GM21825 (cell line): ENCODE results near the gene YIF1A.

ENCODE experiments used
- ATAC-seq: cut with Tn5 transposase; IDR thresholded peaks from one replicate; pipeline ENCODE4 v1.9.1; 2021; ENCODE audit warnings: mild to moderate bottlenecking, moderate library complexity; ENCODE audit not compliant: unreplicated experiment

The YIF1A gene, protein sequence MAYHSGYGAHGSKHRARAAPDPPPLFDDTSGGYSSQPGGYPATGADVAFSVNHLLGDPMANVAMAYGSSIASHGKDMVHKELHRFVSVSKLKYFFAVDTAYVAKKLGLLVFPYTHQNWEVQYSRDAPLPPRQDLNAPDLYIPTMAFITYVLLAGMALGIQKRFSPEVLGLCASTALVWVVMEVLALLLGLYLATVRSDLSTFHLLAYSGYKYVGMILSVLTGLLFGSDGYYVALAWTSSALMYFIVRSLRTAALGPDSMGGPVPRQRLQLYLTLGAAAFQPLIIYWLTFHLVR

DNA sequence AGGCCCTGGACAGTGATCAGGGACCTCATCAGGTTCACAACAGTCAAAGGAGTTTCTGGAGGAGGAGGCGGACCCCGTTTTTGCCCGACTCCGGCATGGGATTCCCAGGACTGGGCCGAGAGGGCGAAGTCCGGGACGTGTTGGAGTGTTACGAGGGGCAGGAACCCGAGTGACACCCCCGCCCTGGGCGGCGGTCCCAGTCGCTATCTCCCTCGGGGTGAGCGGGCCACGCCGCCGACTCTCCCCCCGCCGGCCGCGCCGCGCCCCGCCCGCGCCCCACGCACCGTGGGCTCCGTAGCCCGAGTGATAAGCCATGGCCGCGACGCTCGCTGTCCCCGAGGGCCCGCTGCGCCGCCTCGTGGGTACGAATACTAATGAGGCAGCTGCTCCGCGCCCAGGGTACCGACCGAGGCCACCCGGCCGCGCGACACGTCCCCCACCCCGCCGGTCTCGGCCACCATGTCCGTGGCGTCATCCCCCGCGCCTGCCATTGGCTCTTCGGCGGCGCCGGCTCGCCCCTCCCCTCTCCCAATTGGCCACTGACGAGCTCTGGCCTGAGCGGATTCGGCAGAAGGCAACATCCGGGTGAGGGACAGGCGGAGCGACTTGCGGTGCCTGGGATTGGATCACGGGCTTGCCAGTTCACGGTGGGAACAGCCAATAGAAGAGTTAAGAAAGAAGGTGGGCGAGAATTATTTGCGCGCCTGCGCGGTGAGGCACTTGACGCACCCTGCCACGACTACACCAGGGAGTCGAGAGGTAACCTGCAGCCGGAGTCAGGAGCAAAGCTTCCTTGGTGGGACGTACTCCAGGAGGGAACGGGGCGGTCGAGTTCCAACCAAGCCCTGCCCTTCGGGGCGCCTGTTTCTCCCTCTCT lies at the start of gene YIF1A:
Gene YIF1A, minus strand, starts transcription at position 473 of the 877 bp plus-strand sequence. Its CDS starts 158 bp downstream, at position 315.
- ATAC-seq: peak; percentile 84

DNA sequence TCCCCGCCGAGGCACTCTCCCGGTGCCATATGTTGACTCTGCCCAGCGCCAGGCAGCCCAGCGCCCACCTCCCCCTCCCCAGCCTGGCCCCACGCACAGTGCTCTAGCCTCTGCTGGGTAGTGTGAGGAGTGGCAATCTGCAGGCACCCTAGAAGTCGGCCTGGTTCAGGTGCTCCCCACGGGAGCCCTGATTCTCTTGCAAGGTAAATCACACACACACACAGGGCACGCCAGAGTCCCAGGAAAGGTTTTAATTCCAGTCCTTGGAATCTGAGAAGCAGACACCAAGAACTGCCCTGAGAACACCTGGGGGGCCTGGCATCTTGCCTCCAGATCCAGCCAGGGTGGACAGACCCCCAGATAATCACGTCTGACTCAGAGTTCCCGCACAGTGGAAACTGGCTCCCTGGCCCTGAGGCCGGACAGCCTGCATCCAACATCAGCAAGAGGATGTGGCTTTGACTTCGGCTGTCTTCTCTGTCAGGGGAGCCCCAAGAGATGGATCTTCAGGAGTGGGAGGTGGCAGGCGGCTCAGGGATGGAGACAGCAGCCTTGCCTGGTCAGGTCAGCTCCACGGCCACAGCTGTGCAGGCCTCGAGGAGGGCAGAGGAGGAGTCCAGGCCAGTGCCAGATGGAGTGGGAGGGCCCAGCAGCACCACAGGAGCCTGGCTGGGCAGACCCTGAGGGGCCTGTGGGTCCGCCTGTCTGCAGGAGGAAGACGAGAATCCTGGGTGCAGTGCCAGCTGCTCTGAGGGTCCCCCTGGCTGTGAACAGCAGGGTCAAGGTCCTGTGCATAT lies 48.4 kb upstream of the YIF1A start:
- no peak for ATAC-seq

DNA sequence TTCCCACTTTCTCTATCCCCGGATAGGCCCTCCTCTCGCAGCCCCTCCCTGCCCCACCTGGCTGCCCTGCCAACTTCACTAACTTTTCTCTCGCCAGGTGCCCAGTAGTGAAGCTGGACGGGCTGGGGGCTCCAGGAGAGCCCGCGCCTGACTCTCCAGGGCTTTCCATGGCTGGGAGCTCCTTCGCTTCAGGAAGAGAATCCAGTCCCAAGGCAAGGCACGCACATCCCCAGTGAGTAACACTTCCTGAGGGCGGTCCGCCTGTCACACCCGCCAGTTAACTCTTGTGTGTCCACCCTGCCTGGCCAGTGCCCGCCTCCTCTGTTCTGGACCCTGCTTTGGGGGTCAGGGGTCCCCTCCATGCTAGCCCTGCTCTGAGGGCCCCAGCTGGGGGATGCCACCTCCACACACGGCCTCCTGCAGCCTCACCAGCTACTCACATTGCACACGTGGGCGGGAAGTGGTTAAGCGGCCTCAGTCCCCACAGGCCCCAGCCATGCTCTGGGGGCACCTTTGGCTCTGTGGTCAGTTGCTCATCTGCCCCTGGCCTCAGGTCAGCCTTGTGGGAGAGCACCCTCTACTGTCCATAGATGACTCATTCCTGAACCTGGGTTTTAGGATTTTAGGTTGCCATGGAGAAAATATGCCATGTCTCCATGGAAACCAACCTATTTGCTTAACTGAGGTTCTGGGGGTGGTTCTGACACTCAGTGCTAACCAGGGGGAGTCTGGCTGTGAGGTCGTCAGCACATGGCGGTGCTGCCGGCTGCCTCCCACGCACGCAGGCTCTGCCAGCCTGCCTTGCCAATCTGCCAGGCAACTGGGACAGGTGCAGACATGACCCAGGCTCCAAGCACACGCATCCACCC lies 47.5 kb upstream of the YIF1A start, which contains the start of gene RIN1:
Gene RIN1, minus strand, starts transcription at position 201 of the 869 bp plus-strand sequence. Its CDS starts 32 bp downstream, at position 169.
- no peak for ATAC-seq

DNA sequence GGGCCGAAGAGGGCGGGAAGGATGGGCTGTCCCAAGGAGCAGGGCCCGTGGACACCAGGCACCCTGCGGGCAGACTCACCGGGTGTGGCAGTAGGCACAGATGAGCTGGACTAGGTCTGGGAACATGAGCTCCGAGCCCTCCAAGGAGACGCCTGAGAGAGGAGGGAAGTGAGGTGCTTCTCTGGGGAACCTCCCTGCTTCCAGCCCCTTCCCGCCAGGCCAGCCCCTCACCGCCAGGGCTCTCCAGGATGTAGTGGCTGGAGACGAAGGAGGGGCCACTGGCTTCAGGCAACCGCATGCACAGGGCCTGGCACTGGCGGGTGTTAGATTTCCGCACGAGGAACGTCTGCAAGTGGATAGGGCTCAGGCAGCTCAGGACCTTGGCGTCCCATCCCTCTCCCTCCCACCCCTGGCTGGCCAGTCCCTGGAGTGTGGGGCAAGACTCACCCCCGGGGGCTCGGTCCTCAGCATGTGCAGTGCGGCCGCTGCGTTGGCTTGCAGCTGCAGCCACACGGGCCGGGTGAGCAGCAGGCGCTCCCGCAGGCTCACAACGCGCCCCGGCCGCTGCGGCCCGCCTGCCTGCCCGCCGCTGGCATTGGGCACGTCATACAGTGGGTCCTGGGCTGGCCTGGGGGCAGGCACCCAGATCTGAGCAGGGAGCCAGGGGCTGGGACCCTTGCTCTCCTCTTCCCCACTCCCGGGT lies 46.7 kb upstream of the YIF1A start:
- no peak for ATAC-seq

DNA sequence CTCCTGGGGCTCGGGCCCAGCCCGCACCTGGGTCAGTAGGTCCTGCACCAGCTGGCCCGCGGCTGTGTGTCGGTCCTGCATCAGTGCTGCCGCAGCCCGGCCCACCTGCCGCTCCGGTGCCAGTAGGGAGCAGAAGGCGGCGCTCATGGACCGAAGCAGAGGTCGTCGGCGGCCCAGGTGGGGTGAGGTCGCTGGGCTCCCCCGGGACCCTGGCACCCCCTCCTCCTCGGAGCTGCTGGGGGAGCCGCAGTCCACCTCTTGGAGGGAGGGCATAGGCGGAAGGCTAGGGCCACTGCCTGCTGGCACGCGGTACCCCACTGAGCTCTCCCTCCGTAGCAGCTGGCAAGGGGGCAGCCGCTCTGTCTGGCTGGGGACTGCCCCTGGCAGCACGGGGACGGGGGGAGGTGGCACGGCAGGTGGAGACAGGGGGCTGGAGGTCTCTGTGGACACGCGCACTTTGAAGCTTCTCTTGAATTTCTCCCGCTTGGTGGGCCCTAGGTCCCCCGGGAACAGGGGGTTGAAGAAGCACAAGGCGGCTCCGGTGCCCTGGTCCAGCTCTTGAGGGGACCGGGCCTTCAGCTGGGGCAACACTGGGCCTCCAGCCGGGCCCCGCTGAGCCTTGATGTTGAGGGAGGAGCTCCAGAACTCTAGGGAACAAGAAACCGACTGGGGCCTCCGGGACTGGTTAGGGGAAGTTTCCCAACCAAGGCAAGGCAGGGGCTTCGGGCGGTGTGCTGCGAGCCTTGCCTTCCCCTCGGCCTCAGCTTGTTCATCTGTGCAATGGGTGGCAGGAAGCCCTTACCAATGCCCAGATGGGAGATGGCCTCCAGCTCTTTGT lies 45.9 kb upstream of the YIF1A start:
- no peak for ATAC-seq

DNA sequence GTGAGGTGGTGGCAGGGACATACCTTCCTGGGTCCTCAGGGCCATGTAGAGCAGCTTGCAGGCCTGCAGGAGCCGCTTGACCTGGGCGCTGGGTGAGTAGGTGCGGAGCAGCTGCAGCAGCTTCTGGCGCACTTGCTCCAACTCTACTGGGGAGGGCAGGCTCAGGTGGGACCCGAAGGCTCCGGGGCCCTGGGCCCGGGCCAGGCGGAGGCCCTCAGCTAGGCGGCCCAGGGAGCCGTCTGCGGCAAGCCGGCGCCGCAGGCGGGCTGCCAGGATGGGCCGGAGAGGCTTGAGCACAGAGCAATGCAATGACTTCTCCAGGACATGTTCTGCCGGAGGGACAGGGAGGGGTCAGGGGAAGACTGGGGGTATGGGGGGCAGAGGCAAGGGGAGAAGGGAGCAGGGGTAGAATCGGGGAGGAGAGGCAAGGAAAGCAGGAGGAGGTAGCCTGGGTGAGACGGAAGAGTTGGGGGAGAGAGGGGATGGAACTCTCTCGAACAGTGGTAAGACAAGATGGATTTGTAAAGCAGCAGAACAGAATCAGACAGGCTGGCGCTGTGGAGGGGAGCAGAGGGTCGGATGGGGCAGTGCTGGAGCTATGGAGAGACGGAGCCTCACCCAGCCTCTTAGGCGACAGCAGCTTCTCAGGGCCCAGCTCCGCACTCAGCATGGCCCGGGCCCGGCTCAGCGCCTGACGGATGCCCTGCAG lies 45.1 kb upstream of the YIF1A start:
- ATAC-seq: no peak

DNA sequence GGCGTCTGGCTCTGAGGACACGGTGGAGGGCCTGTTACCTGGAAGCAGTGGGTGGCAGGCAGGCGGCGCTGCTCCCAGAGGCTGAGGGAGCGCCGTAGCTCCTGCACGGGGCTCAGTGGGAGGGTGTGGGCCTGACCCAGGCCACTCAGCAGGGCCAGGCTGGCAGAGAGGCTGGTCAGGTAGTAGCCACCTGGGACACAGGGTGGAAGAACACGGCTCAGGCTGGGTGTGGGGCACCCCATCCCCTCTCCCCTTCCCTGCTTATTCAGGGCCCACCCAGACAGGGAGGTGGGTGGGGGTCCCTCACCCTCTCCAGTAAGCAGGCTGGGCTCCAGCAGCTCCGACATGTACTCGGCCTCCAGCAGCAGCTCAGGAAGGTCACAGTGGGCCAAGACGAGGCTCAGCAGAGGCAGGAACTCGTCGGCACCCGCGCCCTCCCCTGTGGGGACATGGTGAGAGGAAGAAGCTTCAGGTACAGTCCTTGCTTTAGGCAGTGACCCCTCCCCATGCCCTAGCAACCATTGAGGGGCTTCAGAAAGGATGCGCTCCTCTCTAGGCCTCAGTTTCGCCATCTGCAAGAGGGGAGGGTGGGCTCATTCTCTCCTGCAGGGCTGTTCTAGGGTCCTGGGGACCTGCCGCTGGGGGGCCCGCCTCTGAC lies 44.4 kb upstream of the YIF1A start:
- ATAC-seq: no peak

DNA sequence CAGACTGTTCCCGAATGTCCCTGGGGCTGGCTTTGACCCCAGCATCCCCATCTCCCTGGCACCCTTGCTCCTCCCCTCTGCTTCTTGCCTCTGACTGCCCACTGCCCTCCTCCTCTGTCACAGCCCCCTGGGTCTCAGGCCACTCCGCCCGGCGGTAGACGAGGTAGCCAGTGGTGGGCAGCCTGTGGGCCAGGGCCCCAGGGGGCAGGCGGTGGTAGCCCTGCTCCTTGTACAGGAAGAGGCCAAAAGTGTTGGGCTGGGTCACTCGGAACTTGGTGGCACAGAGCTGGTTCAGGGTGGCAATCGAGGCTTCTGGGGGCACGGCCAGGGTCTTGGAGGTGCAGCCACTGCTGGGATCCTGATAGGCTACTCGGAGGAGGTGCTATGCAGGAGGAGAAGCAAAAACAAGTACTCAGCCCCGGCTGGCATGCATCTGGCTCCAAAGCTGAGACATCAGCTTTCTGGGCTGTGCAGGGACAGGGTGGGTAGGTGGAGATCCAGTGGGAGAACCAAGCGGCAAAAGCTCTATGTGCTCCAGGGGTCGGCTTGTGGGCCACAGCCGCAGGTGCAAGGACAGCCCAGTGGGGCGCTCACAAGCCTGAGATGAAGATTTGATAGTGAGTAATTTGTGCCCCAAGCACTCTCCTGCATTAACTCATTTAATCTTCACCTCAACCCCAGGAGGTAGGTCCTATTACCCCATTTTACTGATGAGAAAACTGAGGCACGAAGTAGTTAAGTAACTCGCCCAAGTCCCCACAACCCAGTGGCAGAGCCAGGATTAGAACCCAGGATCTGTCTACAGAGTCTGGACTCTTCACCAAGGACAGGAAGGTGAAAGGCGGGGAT lies 43.7 kb upstream of the YIF1A start:
- no peak for ATAC-seq

DNA sequence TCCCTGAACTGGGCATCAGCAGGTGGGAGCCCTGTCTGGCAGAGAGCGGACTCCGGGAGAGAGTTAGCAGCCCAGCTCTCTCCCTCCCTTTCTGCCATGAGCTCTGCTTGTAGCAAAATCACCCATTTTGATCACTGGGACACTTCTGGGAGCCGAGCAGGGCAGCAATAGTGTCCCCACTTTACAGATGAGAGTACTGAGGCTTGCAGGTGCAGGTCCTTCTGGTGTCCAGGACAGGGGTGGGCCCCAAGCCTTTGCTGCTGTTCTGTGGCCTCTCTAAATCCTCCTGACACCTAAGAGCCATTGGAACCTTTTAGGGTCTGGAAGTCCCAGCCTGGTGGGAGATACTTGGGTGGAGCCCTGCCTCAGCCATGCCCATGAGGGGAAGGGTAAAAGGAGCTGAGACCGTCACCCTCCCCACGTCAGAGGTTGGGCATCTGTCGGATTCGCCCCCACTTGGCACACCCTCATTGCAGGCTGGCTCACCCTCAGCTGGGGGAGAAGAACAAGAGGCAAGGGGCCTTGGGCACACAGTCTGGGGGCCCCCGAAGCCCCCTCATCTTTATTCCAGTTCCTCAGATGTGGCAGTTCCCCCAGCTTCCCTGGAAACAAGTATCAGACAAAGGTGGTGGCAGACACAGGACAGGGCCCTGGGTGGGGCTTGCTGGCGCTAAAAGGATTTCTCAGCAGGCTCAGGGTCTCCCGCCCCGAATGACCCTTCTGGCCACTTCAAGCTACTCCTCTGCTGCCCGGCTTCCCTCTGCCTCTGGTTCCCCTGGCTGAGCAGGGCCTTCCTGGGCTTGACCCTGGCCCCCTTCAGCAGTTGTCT lies 42.8 kb upstream of the YIF1A start:
- ATAC-seq: no peak

DNA sequence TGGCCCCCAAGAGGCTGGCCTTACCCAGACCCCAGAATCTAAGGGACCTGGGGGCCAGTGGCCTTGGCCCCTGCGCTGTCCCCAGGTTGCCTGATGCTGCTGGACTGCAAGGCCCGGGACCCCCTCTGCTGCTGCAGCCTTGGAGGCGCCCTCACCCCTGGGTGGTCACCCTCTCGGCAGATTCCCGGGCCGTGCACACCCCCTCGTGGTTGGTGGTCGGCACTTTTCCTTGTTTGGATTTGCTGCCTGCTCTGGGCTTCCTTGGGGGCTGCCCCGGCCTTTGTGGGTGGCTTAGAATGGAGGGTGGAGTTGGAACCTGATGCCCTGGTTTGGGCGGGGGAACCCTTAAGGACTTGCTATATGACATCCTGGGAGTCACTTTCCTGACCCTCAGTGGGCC lies 42.0 kb upstream of the YIF1A start:
- no peak for ATAC-seq

DNA sequence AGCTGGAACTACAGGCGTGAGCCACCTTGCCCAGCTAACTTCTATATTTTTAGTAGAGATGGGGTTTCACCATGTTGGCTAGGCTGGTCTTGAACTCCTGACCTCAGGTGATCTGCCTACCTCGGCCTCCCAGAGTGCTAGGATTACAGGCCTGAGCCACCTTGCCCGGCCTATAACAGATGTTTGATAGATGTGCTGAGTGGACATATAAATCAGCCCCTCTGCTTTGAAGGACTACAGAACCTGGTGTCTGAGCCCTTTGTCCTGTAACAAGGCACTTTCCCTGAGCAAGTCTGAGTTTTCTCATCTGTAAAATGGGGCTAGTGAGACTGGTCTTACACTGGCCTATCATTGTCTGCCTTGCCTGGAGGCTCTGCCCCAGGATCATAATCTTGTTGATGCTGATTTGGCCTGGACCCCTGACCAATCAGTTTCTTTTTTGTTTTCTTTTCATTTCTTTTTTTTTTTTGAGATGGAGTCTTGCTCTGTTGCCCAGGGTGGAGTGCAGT lies 40.3 kb upstream of the YIF1A start:
- no peak for ATAC-seq

DNA sequence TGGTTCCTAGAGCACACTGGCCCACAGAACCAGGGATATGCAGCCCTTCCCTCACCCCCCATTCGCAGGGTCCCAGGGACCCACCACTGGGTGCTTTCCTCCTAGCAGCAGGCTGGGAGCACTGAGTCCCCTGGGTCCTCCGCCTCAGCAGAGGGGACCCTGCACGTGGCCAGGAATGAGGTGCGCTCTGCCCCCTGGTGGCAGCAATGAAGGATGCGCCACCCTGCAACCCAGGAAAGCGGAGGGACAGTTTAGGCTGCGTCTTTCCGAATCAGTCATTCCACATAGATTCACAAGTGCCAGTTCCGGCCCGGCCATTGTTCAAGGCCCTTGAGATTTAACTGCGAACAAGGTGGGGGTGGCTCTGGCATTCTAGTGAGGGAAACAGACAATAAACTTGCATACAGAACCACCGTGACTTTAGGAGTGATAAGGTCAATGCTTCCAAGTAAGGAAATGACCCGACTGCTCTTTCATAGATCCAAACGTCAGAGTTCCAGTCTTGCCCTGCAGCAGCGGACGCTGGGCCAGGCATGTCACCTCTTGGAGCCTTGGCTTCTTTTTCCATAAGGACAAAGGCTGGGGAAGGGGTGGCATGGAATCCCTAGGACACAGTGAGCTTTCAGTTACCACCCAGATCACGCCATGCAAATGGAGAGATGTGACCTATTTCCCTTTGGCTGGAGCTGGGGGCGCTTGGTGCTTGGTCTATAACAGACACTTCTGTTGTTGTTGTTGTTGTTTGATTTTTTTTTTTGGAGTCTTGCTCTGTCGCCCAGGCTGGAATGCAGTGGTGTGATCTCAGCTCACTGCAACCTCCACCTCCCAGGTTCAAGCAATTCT lies 39.6 kb upstream of the YIF1A start:
- ATAC-seq: no peak

DNA sequence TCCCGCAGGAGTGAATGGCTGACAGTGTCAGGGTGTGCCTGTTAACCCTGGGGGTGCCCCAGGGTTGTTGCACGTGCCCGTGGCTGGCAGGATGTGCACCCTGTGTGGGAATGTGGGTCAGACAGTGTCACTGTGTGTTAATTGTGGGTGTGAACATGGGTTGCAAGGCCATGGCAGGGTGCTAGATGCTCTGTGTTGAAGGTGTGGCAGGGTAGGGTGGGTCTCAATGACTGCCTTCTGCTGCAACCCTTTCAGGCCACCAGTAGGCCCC lies 39.0 kb upstream of the YIF1A start:
- no peak for ATAC-seq

DNA sequence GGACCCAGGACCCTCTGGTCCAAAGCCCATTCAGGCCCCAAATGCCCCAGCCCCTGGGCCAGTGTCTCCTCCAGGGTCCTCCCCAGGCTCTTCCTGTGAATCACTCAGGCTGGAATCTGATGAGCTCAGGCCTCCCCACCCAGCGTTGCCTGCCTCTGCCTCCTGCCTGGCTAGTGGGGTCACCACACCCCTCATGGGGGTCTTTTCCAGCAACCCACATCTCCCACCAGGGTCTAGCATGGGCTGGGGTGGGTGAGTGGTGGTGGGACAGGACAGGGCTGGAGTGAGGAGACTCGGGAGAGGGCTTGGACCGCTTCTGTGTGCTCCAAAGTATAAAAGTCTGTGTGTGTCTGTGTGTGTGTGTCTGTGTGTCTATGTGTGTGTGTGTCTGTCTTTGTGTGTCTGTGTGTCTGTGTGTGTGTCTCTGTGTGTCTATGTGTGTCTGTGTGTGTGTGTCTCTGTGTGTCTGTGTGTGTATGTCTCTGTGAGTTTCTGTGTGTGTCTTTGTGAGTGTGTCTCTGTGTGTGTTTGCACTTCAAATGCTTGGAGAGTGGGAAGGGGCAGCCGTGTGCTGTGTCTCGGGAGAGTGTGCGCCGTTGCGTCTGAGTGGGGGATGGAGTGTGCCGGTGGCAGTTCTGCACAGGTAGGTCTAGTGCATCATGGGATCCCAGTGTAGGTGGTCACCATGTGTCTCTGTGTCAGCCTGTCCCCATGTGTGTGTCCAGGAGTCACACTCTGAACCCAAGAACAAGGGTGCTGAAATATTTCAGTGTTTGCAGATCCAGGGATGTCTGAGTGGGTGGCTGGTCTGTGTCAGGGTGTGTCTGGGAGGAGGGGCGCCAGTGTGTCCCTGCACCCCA lies 38.5 kb upstream of the YIF1A start:
- ATAC-seq: no peak
